ENCODE measurements around the gene ZNF777.
A peak's percentile ranks its signal among the peaks of the same experiment; 100 is the strongest.
"Not testable (repeated sequence)": the region's sequence is repeated elsewhere in the genome, so short reads cannot be mapped to it uniquely, and the experiment has no call there.

ZNF777 gene

DNA sequence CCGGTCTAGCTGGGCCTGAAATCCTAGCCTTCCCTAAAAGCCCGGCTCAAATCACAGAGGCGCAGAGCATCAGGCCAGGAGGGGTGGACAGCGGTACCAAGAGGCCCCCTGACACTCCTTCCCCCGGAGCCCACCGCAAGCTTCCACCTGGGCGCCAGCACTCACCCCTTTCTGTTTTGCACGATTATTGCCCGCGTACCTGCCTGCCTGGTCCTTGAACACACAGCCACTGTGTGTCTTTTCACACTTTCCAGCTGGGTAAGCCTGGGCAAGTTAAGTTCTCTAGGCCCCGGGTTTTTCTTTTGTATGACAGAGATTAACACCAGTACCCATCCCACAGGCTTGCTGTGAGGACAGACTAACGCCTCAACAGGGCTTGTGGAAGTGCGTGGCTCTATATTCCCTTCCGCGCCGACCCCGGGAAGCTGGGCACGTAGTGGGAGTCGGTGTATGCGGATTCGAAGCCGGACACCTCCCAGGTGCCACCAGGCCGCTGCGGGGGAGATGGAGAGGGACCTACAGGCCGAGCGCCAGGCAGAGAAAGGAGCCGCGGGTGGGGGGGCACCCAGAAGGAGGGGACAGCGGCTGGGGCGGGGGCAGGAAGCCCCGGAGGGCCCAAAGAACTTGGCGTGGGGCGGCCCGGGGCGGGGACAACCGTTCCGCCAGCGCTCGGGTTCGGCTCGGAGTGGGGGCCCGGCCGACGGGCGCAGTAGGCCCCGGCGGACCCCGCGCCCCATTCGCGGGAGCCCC lies 36.0 kb upstream of the ZNF777 start:
- Histone ChIP-seq H3K4me2 (ENCODE audit: low read length) (peak overlapping the region; percentile 83), H3K9me3 (ENCODE audit: control insufficient read depth, insufficient read depth, low read length) (no peaks in the 10 kb centered on the region), H3K79me2 (ENCODE audit: control insufficient read depth, low read length) (peaks cover 27% of the 10 kb centered on the region), H3K4me1 (ENCODE audit: control insufficient read depth, low read length) (peaks cover 37% of the 10 kb centered on the region), H3K4me3 (ENCODE audit: low read length) (peak overlapping the region; percentile 90), H3K27me3 (ENCODE audit: control insufficient read depth, low read length) (peaks cover 18% of the 10 kb centered on the region), H3K27ac (ENCODE audit: low read depth, low read length) (no peak overlapping the region; the same call in 1 of the 2 replicates), H3K36me3 (ENCODE audit: control insufficient read depth, low read length) (peaks cover 42% of the 10 kb centered on the region), H3K9me2 (replicated peaks; ENCODE audit: control insufficient read depth, low read length) (no peaks in the 10 kb centered on the region), H4K20me1 (ENCODE audit: control insufficient read depth, insufficient read depth, low read depth, low read length) (peaks cover 8% of the 10 kb centered on the region; the same call in 1 of the 2 replicates), H3F3A (ENCODE audit: control insufficient read depth, insufficient read depth) (0 out of 2 replicates have a peak, but pooled peaks cover 2% of the 10 kb centered on the region)
- TF ChIP-seq, protein P1, sequence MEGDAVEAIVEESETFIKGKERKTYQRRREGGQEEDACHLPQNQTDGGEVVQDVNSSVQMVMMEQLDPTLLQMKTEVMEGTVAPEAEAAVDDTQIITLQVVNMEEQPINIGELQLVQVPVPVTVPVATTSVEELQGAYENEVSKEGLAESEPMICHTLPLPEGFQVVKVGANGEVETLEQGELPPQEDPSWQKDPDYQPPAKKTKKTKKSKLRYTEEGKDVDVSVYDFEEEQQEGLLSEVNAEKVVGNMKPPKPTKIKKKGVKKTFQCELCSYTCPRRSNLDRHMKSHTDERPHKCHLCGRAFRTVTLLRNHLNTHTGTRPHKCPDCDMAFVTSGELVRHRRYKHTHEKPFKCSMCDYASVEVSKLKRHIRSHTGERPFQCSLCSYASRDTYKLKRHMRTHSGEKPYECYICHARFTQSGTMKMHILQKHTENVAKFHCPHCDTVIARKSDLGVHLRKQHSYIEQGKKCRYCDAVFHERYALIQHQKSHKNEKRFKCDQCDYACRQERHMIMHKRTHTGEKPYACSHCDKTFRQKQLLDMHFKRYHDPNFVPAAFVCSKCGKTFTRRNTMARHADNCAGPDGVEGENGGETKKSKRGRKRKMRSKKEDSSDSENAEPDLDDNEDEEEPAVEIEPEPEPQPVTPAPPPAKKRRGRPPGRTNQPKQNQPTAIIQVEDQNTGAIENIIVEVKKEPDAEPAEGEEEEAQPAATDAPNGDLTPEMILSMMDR (IDR thresholded peaks at IDR 0.05; ENCODE audit: low read depth, low read length, poor library complexity, severe bottlenecking) = no peak
- no peak for TF ChIP-seq EZH2phosphoT487 (IDR thresholded peaks at IDR 0.05; ENCODE audit: borderline replicate concordance, low read length)

DNA sequence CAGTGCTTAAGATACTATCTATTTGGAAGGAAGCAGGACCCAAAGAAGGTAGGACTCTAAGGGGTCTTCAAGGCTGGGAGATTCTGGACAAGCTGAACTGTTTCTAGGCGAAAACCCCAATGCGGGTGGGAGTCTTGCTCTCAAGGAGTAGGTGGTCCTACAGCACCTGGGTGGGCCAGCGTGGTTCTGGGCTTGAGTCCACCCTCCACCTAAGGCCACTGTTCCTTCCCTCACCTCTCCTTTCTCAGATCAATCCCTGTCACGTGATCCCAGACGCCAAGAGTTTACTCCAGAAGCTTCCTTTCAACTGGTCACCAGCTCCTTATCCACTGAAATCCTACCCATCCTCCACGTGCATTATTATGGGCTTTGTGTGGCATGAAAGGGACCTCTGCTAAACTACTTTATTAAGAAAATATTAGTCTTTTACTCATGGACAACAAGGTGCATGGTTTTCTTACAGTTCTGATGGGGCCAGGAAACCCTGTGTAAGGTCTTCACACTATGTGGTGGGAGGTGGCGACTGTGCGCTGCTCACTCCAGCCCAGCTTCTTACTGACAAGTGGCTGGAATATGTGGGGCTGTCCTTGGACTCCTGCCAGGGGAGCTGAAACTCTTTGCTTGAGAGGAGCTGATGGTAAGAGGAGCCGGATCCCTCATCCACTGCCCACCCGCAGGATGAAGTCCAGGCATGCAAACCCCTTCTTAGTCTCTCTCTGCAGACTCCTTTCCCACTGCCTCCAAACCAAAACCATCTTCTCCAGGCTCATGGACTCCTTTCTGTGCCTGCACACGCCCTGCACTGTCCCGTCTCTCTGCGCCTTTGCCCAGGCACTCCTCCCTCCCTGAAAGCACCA lies 35.2 kb upstream of the ZNF777 start:
- Histone ChIP-seq H3K27me3 (ENCODE audit: control insufficient read depth, low read length) (peaks cover 17% of the 10 kb centered on the region), H3K27ac (ENCODE audit: low read depth, low read length) (no peak overlapping the region), H3K79me2 (ENCODE audit: control insufficient read depth, low read length) (peaks cover 27% of the 10 kb centered on the region)

DNA sequence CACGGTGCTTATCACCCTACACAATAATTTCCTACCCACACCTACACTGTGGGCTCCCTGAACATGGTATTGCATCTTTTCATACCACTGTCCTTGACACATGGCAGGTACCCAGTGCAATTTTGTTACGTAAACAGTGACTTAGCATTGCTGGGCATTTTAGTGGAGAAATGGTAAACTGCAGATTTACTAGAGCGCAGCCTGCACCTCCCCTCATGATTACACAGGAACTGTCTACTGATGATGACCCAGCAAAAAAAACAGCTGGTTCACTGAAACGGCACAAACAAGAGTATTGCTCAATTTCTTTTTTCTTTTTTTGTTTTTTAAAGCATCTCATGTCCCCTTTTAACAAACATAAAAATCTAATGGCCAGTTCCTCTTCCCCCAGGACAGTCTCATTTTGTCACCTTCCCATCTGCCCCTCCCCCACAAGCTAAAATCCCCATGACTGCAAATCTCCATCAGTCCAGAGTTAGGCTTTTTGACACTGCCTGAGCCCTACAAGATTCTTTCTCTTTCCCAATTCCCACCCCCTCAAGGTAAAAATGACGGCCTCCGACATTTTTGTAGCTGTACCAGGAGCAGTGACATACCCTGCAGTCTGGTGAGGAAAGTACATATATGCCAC lies 34.0 kb upstream of the ZNF777 start:
- peaks cover 27% of the 10 kb centered on the region for H3K79me2 ChIP-seq (ENCODE audit: control insufficient read depth, low read length)
- H3K4me1 ChIP-seq (ENCODE audit: control insufficient read depth, low read length) = peaks cover 31% of the 10 kb centered on the region
- no peak overlapping the region for H3K4me3 ChIP-seq (ENCODE audit: low read length)
- 0 out of 2 replicates have a peak, but pooled peaks cover 2% of the 10 kb centered on the region for H3F3A ChIP-seq (ENCODE audit: control insufficient read depth, insufficient read depth)
- H3K9me2 ChIP-seq (replicated peaks; ENCODE audit: control insufficient read depth, low read length) = no peaks in the 10 kb centered on the region
- peaks cover 61% of the 10 kb centered on the region for H3K36me3 ChIP-seq (ENCODE audit: control insufficient read depth, low read length)
- 0 out of 2 replicates have a peak overlapping the region, but pooled peaks have one; percentile 83 for H3K4me2 ChIP-seq (ENCODE audit: low read length)
- H3K27ac ChIP-seq (ENCODE audit: low read depth, low read length) = no peak overlapping the region
- H3K9me3 ChIP-seq (ENCODE audit: control insufficient read depth, insufficient read depth, low read length) = no peaks in the 10 kb centered on the region
- H4K20me1 ChIP-seq (ENCODE audit: control insufficient read depth, insufficient read depth, low read depth, low read length) = peaks cover 8% of the 10 kb centered on the region; the same call in 1 of the 2 replicates
- peaks cover 6% of the 10 kb centered on the region for H3K27me3 ChIP-seq (ENCODE audit: control insufficient read depth, low read length)
- TF ChIP-seq EZH2phosphoT487 (IDR thresholded peaks at IDR 0.05; ENCODE audit: borderline replicate concordance, low read length) = no peak
- TF ChIP-seq, protein P1 (IDR thresholded peaks at IDR 0.05; ENCODE audit: low read depth, low read length, poor library complexity, severe bottlenecking) = no peak

More for the DNA sequence above, 35.2 kb upstream of the ZNF777 start:
- Histone ChIP-seq H3K36me3 (ENCODE audit: control insufficient read depth, low read length) (peaks cover 50% of the 10 kb centered on the region), H3K9me3 (ENCODE audit: control insufficient read depth, insufficient read depth, low read length) (no peaks in the 10 kb centered on the region), H3K4me2 (ENCODE audit: low read length) (peak overlapping the region; percentile 83), H3F3A (ENCODE audit: control insufficient read depth, insufficient read depth) (0 out of 2 replicates have a peak, but pooled peaks cover 2% of the 10 kb centered on the region), H3K4me3 (ENCODE audit: low read length) (peak overlapping the region; percentile 90), H4K20me1 (ENCODE audit: control insufficient read depth, insufficient read depth, low read depth, low read length) (peaks cover 8% of the 10 kb centered on the region; the same call in 1 of the 2 replicates), H3K9me2 (replicated peaks; ENCODE audit: control insufficient read depth, low read length) (no peaks in the 10 kb centered on the region), H3K4me1 (ENCODE audit: control insufficient read depth, low read length) (peaks cover 37% of the 10 kb centered on the region)
- TF ChIP-seq, protein P1 (IDR thresholded peaks at IDR 0.05; ENCODE audit: low read depth, low read length, poor library complexity, severe bottlenecking) = no peak
- no peak for TF ChIP-seq EZH2phosphoT487 (IDR thresholded peaks at IDR 0.05; ENCODE audit: borderline replicate concordance, low read length)

DNA sequence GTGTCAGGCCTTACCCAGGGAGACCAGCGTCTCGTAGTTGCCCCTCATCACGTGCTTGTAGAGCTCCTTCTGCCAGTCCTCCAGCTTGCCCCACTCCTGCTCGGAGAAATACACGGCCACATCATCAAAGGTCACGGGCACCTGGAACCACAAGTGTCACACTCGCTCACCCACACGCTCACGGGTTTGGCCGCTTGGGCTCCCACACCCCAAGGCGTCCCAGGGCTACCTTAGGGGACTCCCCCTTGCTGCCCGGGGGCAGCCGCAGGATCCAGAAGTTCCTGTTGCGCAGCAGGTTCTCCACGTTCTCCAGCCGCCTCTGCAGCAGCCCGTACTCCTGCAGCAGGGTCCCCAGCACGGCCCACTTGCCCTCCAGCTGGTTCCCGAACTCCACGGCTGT lies 33.1 kb upstream of the ZNF777 start:
- H3K4me1 ChIP-seq (ENCODE audit: control insufficient read depth, low read length) = peaks cover 28% of the 10 kb centered on the region
- H3K27me3 ChIP-seq (ENCODE audit: control insufficient read depth, low read length); H3K9me3 ChIP-seq (ENCODE audit: control insufficient read depth, insufficient read depth, low read length); H3K4me2 ChIP-seq (ENCODE audit: low read length); H3K27ac ChIP-seq (ENCODE audit: low read depth, low read length); H4K20me1 ChIP-seq (ENCODE audit: control insufficient read depth, insufficient read depth, low read depth, low read length); H3K4me3 ChIP-seq (ENCODE audit: low read length); H3K9me2 ChIP-seq (replicated peaks; ENCODE audit: control insufficient read depth, low read length); H3F3A ChIP-seq (ENCODE audit: control insufficient read depth, insufficient read depth): not testable (repeated sequence)
- peaks cover 70% of the 10 kb centered on the region for H3K36me3 ChIP-seq (ENCODE audit: control insufficient read depth, low read length)
- peaks cover 27% of the 10 kb centered on the region for H3K79me2 ChIP-seq (ENCODE audit: control insufficient read depth, low read length)

Data from DOHH2 (cell line).